ENCODE results near the gene CATSPERZ.
A peak's percentile ranks its signal among the peaks of the same experiment; 100 is the strongest.

The CATSPERZ gene

DNA sequence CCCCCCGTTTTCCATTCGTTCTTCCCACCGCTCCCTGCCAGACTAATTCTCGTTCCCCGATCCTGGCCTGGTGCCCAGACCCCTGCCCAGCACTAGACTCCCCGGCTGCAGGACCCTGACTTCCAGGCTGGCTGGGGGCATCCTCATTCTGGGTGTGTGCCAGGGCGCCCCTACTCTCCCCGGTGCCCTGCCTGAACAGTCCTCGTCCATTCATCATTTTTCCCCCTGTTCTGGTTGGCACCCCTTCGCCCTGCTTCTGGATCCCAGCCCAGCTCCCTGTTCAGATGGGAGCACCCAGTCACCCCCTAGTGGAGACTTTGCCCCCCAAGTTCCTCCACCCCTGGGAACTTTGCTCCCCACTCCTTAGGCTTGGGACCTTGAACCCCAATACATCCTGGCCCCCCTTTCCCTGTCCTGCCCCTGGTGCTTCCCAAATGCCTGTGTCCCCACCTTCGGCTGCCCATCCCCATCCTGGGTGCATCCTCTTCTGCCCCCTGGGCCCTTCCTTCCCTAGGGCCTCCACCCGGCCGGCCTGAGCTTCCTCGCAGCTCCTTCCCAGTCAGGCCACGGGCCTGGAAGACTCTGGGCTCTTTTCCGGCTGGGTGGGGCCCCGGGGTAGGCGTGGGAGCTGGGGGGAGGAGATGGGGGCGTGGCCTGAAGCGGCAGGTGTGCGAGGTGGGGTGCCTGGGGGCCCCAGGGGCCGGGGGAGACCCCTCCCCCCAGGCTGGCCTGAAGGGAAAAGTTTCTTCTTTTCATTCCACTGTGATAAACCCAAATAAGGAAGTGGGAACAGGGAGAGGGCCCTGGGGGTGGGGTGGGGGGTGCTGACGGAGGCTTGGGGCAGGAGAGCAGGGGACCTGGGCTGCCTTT is 47.9 kb upstream of the CATSPERZ start:
- H3K79me1 ChIP-seq (ENCODE audit: low read length), result peaks cover 19% of the 10 kb centered on the region
- peak overlapping the region; percentile 81 for H3K4ac ChIP-seq (ENCODE audit: low read depth, low read length)
- H3K23ac ChIP-seq (ENCODE audit: low read length), result no peak overlapping the region
- no peaks in the 10 kb centered on the region for H3K9me3 ChIP-seq (ENCODE audit: insufficient read depth, low read depth, low read length)
- H3K4me1 ChIP-seq (ENCODE audit: control insufficient read depth in 1 of 2, insufficient read depth in 2 of 2, low read length in 2 of 2), result peaks cover 8 to 16% of the 10 kb centered on the region in 2 experiments
- peak overlapping the region; percentile 0 for H2BK5ac ChIP-seq (ENCODE audit: low read depth, low read length, poor library complexity)
- peaks cover 9% of the 10 kb centered on the region for H3K79me2 ChIP-seq (ENCODE audit: control insufficient read depth, insufficient read depth, low read length, poor library complexity)
- peak overlapping the region; percentile 76 for H3K18ac ChIP-seq (ENCODE audit: low read length)
- no CpG with 5 or more reads among the region's 23 CpGs for WGBS (ENCODE audit: extremely low coverage, insufficient coverage, insufficient read length)
- no peaks in the 10 kb centered on the region for H3K27me3 ChIP-seq (ENCODE audit: insufficient read depth, low read length)
- H3K14ac ChIP-seq (ENCODE audit: low read length), result peak overlapping the region; percentile 4
- peak overlapping the region; percentile 21 for H2AFZ ChIP-seq (ENCODE audit: insufficient read depth, low read length, poor library complexity)
- peak overlapping the region; percentile 65 for H4K12ac ChIP-seq (ENCODE audit: low read depth, low read length)
- H3K36me3 ChIP-seq (ENCODE audit: control insufficient read depth in 1 of 2, insufficient read depth in 2 of 2, low read length in 2 of 2), result peaks cover 25 to 33% of the 10 kb centered on the region in 2 experiments
- peak overlapping the region; percentile 48 for H2BK120ac ChIP-seq (ENCODE audit: insufficient read depth, low read length, poor library complexity)
- H4K91ac ChIP-seq (ENCODE audit: low read depth, low read length), result peak overlapping the region; percentile 74
- DNase-seq, result peak in 1 of 2 donors; percentile 54
- H2AK5ac ChIP-seq (ENCODE audit: low read length), result peak overlapping the region; percentile 77
- no peak overlapping the region for H3K27ac ChIP-seq (ENCODE audit: low read depth, low read length)
- H2BK12ac ChIP-seq (ENCODE audit: low read length), result peak overlapping the region; percentile 50
- H3K4me3 ChIP-seq (ENCODE audit: low read depth, low read length), result peak overlapping the region; percentile 79
- peak overlapping the region; percentile 83 for H4K8ac ChIP-seq (ENCODE audit: low read depth, low read length)
- H3K4me2 ChIP-seq (ENCODE audit: low read length), result peak overlapping the region; percentile 85
- H3K9ac ChIP-seq (ENCODE audit: low read length), result peak overlapping the region; percentile 82

DNA sequence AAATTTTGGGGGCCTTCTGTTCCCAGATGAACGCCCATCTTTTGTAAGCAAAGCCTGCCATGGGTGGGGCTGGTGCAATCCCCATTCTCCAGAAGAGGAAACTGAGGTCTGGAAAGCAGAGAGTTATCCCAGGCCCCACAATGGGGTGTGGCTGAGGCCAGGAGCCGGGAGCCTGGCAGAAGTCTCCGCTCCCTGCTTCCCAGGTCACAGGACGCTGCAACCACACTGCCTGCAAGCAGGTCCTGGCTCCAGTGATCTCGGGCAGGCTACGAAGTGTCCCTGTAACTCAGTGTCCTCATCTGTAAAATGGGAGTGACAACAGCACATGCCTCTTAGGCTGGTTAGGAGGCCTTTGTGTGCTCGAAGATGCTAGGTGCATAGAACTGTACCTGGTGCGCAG is 47.1 kb upstream of the CATSPERZ start:
- peaks cover 30 to 35% of the 10 kb centered on the region in 2 experiments for H3K36me3 ChIP-seq (ENCODE audit: control insufficient read depth in 1 of 2, insufficient read depth in 2 of 2, low read length in 2 of 2)
- H3K79me1 ChIP-seq (ENCODE audit: low read length), result peaks cover 15% of the 10 kb centered on the region
- no peak overlapping the region for H4K12ac ChIP-seq (ENCODE audit: low read depth, low read length)
- no peak overlapping the region for H3K14ac ChIP-seq (ENCODE audit: low read length)
- no peak overlapping the region for H2BK5ac ChIP-seq (ENCODE audit: low read depth, low read length, poor library complexity)
- H2AK5ac ChIP-seq (ENCODE audit: low read length), result no peak overlapping the region
- H4K91ac ChIP-seq (ENCODE audit: low read depth, low read length), result no peak overlapping the region
- H3K4me2 ChIP-seq (ENCODE audit: low read length), result peak overlapping the region; percentile 85
- H3K9me3 ChIP-seq (ENCODE audit: insufficient read depth, low read depth, low read length), result no peaks in the 10 kb centered on the region
- no CpG with 5 or more reads among the region's 8 CpGs for WGBS (ENCODE audit: extremely low coverage, insufficient coverage, insufficient read length)
- H4K8ac ChIP-seq (ENCODE audit: low read depth, low read length), result no peak overlapping the region
- no peak overlapping the region for H2AFZ ChIP-seq (ENCODE audit: insufficient read depth, low read length, poor library complexity)
- no peak overlapping the region for H3K4ac ChIP-seq (ENCODE audit: low read depth, low read length)
- H3K27ac ChIP-seq (ENCODE audit: low read depth, low read length), result no peak overlapping the region
- H3K18ac ChIP-seq (ENCODE audit: low read length), result peak overlapping the region; percentile 12
- no peak overlapping the region for H3K4me3 ChIP-seq (ENCODE audit: low read depth, low read length)
- H2BK12ac ChIP-seq (ENCODE audit: low read length), result no peak overlapping the region
- peaks cover 8 to 12% of the 10 kb centered on the region in 2 experiments for H3K4me1 ChIP-seq (ENCODE audit: control insufficient read depth in 1 of 2, insufficient read depth in 2 of 2, low read length in 2 of 2)
- no peak overlapping the region for H3K9ac ChIP-seq (ENCODE audit: low read length)
- H2BK120ac ChIP-seq (ENCODE audit: insufficient read depth, low read length, poor library complexity), result no peak overlapping the region
- H3K79me2 ChIP-seq (ENCODE audit: control insufficient read depth, insufficient read depth, low read length, poor library complexity), result peaks cover 9% of the 10 kb centered on the region
- no peaks in the 10 kb centered on the region for H3K27me3 ChIP-seq (ENCODE audit: insufficient read depth, low read length)
- DNase-seq, result no peak
- H3K23ac ChIP-seq (ENCODE audit: low read length), result no peak overlapping the region

DNA sequence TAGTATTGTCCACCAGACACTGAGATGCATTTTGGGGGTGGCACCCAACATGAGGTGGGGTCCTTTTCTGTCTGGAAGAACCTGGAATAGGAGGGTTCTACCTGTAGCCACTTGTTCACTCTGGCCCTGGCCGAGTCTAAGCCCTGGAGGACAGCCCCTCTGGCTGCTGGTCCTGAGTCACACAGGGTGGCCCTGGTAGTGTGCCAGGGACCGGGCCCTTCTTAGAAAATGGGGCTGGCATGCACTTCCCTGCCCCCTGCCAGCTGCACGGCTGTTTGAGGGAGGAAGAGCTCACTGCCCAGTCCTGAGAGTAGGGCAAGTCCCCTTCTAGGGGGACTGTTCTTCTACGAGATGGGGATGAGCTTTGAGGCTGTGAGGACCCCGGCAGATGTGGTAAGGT is 46.7 kb upstream of the CATSPERZ start:
- H3K18ac ChIP-seq (ENCODE audit: low read length), result no peak overlapping the region
- H3K4me3 ChIP-seq (ENCODE audit: low read depth, low read length), result no peak overlapping the region
- DNase-seq, result no peak
- H3K9ac ChIP-seq (ENCODE audit: low read length), result no peak overlapping the region
- H4K12ac ChIP-seq (ENCODE audit: low read depth, low read length), result no peak overlapping the region
- H3K14ac ChIP-seq (ENCODE audit: low read length), result no peak overlapping the region
- no peak overlapping the region for H2AFZ ChIP-seq (ENCODE audit: insufficient read depth, low read length, poor library complexity)
- no peak overlapping the region for H4K91ac ChIP-seq (ENCODE audit: low read depth, low read length)
- no peak overlapping the region for H3K4me2 ChIP-seq (ENCODE audit: low read length)
- H3K36me3 ChIP-seq (ENCODE audit: control insufficient read depth in 1 of 2, insufficient read depth in 2 of 2, low read length in 2 of 2), result peaks cover 35 to 39% of the 10 kb centered on the region in 2 experiments
- H2BK5ac ChIP-seq (ENCODE audit: low read depth, low read length, poor library complexity), result no peak overlapping the region
- H2AK5ac ChIP-seq (ENCODE audit: low read length), result no peak overlapping the region
- H3K79me2 ChIP-seq (ENCODE audit: control insufficient read depth, insufficient read depth, low read length, poor library complexity), result peaks cover 9% of the 10 kb centered on the region
- H3K27ac ChIP-seq (ENCODE audit: low read depth, low read length), result no peak overlapping the region
- peaks cover 15% of the 10 kb centered on the region for H3K79me1 ChIP-seq (ENCODE audit: low read length)
- no peak overlapping the region for H2BK120ac ChIP-seq (ENCODE audit: insufficient read depth, low read length, poor library complexity)
- no peaks in the 10 kb centered on the region for H3K27me3 ChIP-seq (ENCODE audit: insufficient read depth, low read length)
- H2BK12ac ChIP-seq (ENCODE audit: low read length), result no peak overlapping the region
- no CpG with 5 or more reads among the region's 5 CpGs for WGBS (ENCODE audit: extremely low coverage, insufficient coverage, insufficient read length)
- H3K9me3 ChIP-seq (ENCODE audit: insufficient read depth, low read depth, low read length), result peaks cover 1% of the 10 kb centered on the region
- H4K8ac ChIP-seq (ENCODE audit: low read depth, low read length), result no peak overlapping the region
- H3K4ac ChIP-seq (ENCODE audit: low read depth, low read length), result no peak overlapping the region
- H3K23ac ChIP-seq (ENCODE audit: low read length), result no peak overlapping the region
- peaks cover 8 to 12% of the 10 kb centered on the region in 2 experiments for H3K4me1 ChIP-seq (ENCODE audit: control insufficient read depth in 1 of 2, insufficient read depth in 2 of 2, low read length in 2 of 2)

DNA sequence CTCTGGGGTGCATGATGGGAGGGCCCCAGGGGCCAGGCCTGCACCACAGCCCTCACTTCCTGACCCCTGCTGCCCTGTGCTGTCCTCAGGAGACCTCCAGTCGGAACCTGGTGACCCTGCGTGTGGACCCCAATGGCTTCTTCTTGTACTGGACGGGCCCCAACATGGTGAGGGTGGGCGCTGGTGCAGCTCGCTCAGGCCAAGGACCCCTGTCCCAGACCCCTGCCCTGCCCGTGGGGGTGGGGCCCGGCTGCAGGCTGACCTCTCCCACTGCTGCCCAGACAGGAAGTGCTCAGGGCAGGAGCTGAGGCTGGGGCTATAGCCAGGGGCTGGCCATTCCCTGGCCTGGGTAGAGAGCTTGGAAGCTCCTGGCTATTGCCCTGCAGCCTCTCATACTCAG is 45.8 kb upstream of the CATSPERZ start:
- Histone ChIP-seq H3K18ac (ENCODE audit: low read length) (no peak overlapping the region), H3K4me2 (ENCODE audit: low read length) (no peak overlapping the region), H3K23ac (ENCODE audit: low read length) (no peak overlapping the region), H2BK120ac (ENCODE audit: insufficient read depth, low read length, poor library complexity) (no peak overlapping the region), H4K8ac (ENCODE audit: low read depth, low read length) (no peak overlapping the region), H3K27ac (ENCODE audit: low read depth, low read length) (no peak overlapping the region), H3K14ac (ENCODE audit: low read length) (no peak overlapping the region), H3K4me3 (ENCODE audit: low read depth, low read length) (no peak overlapping the region), H3K9ac (ENCODE audit: low read length) (no peak overlapping the region), H2AK5ac (ENCODE audit: low read length) (no peak overlapping the region), H2BK5ac (ENCODE audit: low read depth, low read length, poor library complexity) (no peak overlapping the region), H3K9me3 (ENCODE audit: insufficient read depth, low read depth, low read length) (peaks cover 2% of the 10 kb centered on the region), H2BK12ac (ENCODE audit: low read length) (no peak overlapping the region), H3K79me1 (ENCODE audit: low read length) (peaks cover 15% of the 10 kb centered on the region), H3K27me3 (ENCODE audit: insufficient read depth, low read length) (no peaks in the 10 kb centered on the region), H2AFZ (ENCODE audit: insufficient read depth, low read length, poor library complexity) (no peak overlapping the region), H3K4me1 (ENCODE audit: control insufficient read depth in 1 of 2, insufficient read depth in 2 of 2, low read length in 2 of 2) (peaks cover 8 to 12% of the 10 kb centered on the region in 2 experiments), H4K12ac (ENCODE audit: low read depth, low read length) (no peak overlapping the region), H3K79me2 (ENCODE audit: control insufficient read depth, insufficient read depth, low read length, poor library complexity) (peaks cover 9% of the 10 kb centered on the region), H3K36me3 (ENCODE audit: control insufficient read depth in 1 of 2, insufficient read depth in 2 of 2, low read length in 2 of 2) (peaks cover 43 to 48% of the 10 kb centered on the region in 2 experiments), H3K4ac (ENCODE audit: low read depth, low read length) (no peak overlapping the region), H4K91ac (ENCODE audit: low read depth, low read length) (no peak overlapping the region)
- WGBS (ENCODE audit: extremely low coverage, insufficient coverage, insufficient read length), result no CpG with 5 or more reads among the region's 7 CpGs
- DNase-seq, result no peak

Measured in trophoblast cell (in vitro differentiated cells and primary cell).